UCSD-AML1 (cell line): ENCODE results near the gene CLSTN1.
"Not testable (repeated sequence)": the region's sequence is repeated elsewhere in the genome, so short reads cannot be mapped to it uniquely, and the experiment has no call there.

Experiments used
- DNase-seq: peaks from one replicate; lab custom pipeline; 2025; ENCODE audit not compliant: unreplicated experiment; lab: John Stamatoyannopoulos, UW

The CLSTN1 gene

DNA sequence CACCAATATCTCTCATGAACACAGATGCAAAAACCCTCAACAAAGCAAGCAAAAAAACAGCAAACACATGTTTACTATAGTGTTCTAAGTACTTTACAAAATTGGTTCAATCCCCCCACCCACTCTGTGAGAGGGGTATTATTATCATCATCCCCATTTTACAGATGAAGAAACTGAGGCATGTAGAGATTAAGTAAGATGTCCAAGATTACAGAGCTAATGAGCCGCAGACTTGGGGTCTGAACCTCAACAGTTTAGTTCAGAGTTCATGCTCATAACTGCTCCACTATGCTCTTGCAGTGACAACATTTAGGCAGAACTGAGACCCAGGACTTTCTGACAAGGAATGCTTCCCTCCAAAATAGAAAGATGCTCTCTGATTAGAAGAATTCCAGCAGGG, 21.9 kb downstream of the CLSTN1 start:
- DNase-seq, result no peak

DNA sequence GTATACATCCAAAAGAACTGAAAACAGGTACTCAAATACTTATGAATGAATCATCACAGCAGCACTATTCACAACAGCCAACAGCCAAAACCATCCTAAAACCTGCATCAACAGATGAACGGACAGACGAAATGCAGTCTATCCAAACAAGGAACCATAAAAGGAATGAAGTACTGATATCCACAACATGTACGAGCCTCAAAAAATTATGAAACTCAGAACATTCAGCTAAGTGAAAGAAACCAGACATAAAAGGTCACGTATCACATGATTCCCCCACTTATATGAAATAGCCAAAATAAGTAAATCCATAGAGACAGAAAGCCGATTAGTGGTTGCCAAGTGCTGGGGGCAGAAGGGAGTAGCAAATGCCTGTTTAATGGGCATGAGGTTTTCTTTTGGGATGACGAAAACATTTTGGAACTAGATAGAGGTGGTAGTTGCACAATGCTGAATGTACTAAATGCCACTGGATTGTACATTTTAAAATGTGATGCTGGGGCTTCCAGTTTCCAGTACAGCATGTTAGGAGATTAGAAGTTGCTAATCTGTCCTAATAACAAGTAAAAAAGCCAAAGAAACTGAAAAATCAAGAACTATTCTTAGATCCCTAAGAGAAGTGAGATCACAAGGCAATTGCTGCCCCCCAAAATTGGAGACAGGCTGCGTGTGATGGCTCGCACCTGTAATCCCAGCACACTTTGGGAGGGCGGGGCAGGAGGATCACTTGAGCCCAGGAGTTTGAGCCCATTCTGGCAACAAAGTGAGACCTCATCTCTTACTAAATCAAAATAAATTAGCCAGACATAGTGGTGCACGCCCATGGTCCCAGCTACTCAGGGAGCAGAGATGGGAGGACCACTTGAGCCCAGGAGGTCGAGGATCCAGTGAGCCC, 25.3 kb downstream of the CLSTN1 start:
- DNase-seq, result no peak

DNA sequence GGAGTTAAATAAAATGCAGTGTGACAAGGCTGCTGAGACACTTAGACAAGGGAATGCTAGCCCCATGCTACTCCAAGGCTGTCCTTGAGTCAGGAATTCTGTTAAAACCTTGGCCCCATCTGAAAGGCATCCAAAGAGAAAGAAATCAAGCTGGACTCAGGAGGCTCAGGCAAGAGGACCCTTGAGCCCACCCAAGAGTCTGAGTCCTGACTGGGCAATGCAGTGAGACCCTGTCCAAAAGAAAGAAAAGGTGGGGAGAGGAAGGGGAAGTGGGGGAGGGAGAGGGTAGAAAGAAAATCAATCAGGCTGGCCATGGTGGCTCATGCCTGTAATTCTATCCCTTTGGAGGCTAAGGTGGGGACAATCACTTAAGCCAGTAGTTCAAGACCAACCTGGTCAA, 26.7 kb downstream of the CLSTN1 start:
- no peak for DNase-seq

DNA sequence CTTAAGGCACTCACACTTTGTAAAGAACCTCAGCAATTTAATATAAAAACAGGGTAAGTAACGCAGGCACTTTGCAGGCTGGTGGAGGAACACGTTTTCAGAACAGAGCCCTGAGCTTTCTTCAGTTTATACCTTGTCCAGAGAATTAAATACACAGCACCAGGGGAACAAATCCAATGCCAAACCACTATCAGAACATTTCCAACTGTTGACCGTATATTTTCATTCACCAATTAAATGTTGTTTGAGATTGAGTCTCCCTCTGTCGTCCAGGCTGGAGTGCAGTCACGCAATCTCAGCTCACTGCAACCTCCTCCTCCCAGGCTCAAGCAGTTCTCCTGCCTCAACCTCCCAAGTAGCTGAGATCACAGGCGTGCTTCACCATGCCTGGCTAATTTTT, 29.7 kb downstream of the CLSTN1 start:
- DNase-seq, result no peak

DNA sequence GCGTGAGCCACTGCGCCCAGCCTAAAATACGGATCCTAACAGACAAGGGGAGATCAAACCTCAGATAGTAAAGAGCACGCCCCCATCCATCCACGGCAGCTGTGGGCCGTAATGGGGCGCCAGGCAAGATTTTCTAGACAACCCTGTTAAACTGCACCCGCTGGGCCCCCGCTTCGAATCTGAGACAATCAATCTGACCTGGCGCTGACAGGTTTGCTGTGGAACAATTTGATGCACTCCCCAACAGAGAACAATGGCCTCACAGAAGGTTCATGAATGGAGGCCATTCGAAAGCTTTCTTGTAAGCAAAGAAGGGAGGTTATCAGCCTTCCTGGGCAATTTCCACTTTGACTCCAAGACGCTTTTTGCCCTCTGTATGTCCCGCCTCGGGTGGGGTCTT, 30.5 kb downstream of the CLSTN1 start:
- no peak for DNase-seq

DNA sequence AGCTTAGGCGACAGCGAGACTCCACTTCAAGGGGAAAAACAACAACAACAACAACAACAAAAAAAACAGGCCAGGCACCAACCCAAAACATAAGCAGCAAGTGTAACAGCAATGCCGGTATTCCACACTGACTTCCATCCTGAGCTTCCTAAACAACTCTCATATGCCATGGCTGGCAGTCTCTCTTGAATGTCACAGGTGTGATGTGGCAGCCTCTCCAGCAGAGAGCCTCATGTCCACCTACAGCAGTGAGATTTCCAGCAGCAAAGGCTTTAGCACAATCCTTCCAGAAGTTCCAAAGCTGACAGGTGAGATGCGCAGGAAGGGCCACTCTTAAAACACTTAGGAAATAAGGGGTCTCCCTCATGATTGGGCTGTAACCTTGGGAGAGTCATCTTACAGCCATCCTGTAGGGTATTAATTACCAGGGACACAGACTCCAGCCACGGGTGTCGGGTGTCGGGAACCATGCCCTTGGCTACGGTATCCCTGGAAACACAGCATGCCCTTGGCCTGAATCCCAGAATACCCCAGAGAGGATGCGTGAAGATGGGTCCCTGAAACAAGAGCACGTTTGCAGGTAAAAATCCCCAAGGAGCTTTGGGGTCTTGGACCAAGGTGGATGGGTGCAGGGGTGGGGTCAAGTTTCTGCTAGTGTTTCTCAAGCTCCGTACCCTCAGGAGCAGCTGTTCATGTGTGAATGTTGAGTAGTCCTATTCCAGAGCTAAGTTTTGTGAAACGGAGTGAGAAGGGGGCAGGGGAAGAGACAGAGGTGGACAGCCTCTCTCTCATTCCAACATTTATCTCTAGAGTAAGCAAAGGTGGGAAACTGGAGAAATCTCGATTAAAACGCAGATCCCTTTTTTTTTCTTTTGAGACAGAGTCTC, 31.4 kb downstream of the CLSTN1 start:
- no peak for DNase-seq

DNA sequence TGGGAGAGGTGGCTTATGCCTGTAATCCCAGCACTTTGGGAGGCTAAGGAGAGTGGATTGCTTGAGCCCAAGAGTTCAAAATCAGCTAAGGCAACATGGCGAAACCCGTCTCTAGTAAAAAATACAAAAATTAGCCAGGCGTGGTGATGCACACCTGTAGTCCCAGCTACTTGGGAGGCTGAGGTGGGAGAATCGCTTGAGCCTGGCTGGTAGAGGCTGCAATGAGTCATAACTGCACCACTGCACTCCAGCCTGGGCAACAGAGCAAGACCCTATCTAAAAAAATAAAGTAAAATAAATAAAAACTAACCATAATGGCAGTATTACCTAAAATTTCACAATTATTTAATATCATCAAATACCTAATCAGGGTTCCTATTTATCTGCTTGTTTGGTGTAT, 34.1 kb downstream of the CLSTN1 start:
- DNase-seq, result not testable (repeated sequence)

DNA sequence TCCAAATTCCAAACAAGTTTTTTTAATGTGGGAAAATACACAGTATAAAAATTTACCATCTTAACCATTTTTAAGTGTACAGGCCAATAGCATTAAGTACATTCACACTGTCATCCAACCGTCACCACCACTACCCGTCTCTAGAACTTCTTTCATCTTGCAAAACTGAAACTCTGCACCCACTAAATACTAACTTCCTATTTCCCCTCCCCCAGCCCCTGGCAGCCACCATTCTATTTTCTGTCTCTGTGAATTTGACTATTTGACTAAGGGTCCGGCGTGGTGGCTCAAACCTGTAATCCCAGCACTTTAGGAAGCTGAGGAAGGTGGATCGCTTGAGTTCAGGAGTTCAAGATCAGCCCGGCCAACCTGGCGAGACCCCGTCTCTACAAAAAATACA, 36.1 kb downstream of the CLSTN1 start:
- no peak for DNase-seq

DNA sequence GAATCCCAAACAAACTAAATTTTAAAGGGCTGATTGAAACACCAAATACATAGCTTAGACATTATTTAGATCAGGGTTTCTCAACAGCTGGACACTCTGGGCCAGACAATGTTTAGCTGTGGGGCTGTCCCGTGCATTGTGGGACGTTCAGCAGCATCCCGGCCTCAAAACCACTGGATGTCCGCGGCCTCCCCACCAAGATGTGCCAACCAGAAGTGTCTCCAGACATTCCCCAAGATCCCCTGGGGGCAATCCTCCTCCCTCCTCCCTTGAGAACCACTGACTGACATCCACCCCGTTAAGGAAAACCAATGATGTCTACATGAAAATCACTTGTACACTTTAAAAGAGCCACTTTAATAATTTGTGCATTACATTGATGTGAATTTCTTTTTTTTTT, 38.4 kb downstream of the CLSTN1 start:
- DNase-seq, result no peak

DNA sequence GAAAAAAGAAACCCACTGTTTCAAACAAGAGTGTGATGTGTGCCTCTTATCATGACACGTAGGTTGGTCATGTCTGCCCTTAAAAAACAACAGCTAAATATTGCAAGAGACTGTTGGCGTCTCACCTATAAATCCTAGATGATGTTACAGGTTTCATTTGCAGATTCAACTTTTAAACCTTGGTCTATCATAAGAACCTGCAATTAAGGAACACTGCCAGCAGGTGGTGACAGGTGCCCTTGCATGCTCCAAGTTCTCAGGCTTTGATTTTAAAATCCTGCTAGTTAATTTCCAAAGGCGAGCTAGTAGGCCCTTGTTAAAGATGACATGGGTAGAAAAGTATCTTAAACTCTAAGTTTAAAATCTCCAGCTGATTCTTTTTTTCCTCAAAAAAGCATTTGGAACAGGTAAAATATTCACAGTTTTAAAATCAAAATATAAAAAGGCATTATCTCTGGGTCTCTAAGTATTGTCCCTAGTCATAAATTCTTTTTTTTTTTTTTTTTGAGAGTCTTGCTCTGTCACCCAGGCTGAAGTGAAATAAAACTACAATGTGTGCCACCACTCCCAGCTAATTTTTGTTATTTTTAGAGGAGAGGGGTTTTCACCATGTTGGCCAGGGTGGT, 39.1 kb downstream of the CLSTN1 start:
- no peak for DNase-seq

DNA sequence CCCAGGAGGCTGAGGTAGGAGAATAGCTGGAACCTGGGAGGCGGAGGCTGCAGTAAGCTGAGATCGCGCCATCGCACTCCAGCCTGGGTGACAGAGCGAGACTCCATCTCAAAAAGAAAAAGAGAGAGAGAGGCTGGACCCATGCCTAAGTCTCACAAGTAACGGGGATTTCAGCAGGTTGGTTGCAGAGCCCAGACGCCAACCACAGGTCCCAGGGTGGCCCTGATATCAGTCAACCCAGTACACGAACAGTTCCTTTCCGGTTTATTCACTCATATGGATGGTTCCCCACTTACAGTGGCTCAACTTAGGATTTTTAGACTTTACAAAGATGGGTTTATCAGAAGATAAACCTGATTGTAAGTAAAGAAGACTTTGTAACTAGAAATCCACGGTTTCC, 40.9 kb downstream of the CLSTN1 start:
- no peak for DNase-seq

DNA sequence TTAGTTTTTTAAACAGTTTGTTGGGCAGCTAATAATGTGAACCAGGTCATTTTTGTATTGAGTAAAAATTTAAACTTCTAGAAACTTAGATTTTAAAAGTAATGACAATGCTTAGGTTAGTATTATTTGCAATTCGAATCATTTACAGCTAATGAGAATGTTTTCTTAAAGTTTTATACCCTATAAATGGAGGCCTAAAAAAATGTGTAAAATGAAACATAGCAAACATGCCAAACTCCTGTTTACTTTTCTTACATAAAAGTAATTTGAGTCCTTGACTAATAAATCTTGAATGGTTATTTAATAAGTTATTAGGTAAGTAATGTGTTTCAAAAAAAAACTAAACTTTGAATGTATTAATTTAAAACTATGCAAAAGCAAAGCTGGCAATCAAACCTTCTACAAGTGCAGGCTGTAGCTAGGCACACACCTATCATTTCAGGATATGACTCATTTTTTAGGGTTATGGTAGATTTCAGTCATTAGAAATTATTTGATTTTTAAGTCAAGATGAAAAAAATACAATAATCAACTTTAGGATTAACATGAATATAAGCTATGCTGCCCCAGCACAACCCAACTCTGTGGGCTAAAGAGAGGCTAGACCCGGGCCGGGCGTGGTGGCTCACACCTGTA, 41.5 kb downstream of the CLSTN1 start:
- DNase-seq, result no peak

DNA sequence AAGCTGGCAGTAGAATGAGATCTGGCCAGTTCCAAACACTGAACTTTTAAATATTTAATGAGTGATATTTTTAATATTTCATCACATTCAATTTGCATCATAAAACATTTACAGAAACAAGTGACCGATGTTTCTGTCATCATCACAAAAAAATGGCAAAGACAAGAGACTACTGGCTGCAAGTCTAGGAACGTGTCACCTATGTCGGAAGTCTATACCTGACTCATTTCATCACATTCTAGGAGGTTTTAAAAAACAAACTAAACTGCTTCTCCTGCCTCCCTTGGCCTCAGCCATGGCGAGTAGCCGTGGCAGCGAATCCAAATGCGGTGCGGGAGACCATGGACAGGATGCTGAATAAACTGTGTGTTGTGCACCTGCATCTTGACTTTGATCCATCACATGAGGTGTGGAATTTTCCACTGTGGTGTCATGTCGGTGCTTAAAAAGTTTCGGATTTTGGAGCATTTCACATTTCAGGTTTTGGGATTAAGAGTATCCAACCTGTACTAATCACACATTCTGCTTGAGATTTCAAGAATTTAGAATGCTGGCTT, 43.1 kb downstream of the CLSTN1 start:
- DNase-seq, result no peak

DNA sequence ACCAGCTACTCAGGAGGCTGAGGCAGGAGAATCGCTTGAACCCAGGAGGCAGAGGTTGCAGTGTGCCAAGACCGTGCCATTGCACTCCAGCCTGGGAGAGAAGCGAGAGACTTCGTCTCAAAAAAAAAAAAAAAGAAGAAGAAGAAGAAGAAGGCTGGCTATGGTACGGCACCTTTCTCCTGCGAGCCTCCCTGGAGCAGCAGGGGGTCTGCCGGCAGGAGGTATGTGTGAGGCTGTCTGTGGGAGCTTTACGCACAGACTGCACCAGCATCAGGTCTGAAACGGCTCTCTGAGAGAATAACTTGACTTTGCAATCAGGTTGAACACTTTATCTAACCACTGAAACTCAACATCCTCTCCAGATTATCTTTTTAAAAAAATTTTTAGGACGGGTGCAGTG, 44.9 kb downstream of the CLSTN1 start:
- no peak for DNase-seq

DNA sequence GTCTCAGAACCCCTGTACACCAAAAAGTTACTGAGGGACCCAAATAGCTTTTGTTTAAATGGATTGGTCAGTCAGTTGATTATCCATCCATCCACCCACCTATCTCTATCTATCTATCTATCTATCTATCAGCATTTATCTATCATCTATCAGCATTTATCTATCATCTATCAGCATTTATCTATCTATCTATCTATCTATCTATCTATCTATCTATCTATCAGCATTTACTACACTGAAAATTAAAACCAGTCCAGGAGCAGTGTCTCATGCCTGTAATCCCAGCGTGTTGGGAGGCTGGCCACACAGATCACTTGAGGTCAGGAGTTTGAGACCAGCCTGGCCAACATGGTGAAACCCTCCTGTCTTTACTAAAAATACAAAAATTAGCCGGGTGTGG, 47.1 kb downstream of the CLSTN1 start:
- DNase-seq, result no peak

DNA sequence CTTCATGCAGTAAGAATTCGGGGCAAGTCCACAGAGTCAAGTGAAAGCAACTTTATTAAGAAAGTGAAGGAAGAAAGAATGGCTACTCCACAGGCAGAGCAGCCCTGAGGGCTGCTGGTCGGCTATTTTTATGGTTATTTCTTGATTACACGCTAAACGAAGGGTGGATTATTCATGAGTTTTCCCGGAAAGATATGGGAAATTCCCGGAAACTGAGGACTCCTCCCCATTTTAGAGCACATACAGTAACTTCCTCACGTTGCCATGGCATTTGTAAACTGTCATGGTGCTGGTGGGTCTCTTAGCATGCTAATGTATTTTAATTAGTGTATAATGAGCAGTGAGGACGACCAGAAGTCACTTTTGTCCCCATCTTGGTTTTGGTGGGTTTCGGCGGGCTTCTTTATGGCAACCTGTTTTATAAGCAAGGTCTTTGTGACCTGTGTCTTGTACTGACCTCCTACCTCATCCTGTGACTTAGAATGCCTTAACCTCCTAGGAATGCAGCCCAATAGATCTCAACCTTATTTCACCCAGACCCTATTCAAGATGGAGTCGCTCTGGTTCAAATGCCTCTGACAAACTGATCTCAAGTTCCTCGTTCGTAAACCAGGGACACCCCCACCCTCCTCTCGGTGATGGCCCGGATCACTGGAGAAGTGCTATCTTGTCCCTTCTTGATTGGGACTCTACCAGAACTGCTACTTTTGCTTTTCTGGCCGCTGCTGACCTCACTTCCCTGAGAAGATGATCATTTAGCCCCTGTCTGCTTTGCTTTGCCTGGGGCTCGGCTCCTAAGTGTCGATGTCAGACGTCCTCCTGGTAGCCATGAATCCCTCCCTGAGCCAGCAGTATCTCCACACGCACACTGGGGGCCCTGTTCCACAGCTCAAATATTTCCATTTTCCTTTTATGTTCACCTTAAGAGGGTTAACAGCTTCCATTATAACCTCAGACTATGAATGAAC, 48.8 kb downstream of the CLSTN1 start:
- no peak for DNase-seq

DNA sequence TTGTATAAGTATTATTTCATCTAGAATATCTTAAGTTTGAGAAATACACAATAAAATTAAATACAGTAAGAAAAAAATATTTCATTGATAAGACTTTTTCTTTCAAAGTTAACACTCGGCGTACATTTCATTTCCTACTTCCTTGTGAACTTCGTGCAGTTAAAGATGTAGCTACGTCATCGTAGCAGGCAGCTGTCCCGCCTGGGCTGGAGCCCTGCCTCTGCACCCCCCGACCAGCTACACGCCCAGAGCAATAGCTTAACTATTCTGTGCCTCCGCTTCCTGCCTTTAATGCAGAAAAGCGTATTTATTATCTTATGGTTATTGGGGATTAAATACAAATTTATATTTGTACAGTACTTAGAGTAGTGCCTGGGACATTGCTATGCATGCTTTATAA, 53.5 kb downstream of the CLSTN1 start:
- DNase-seq, result no peak

DNA sequence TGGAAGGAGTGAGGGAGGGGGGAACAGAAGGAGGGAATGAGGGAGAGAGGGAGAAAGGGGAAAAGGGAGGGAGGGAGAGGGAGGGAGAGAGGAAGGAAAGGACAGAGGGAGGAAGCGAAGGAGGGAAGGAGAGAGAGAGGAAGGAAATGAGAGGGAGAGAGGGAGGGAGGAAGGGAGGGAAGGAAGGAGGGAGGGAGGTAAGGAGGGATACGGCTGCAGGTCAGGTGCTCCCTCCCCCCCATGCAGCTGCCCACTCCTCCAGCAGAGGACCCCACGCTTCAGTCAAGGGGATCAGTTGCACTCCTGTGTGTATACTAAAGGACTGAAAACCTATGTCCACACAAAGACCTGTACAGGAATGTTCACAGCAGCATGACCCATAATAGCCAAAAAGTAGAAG, 54.8 kb downstream of the CLSTN1 start:
- no peak for DNase-seq

DNA sequence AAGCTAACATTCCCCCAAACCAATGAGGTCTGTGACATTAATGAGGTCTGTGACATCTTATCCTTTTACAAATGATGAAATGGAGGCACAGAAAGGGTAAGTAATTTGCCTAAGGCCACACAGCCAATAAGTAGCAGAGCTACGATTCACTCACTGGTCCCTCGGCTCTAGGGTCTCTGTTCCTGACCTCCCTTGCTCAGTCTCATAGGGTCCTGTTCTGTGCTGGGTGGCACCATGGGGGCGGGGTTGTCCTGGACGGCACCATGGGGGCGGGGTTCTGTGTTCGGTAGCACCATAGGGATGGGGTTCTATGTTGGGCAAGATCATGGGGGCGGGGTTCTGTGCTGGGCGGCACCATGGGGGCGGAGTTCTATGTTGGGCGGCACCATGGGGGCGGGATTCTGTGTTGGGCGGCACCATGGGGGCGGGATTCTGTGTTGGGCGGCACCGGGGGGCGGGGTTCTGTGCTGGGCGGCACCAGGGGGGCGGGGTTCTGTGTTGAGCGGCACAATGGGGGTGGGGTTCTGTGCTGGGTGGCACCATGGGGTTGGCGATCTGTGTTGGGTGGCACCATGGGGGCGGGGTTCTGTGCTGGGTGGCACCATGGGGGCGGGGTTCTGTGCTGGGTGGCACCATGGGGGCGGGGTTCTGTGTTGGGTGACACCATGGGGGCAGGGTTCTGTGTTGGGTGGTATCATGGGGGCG, 55.6 kb downstream of the CLSTN1 start:
- DNase-seq, result no peak
